Measurements from ENCODE around the gene ALS2CL.

Gene ALS2CL

GRCh38 chr3:46674031-46674845 is 19.2 kb downstream of the ALS2CL start:
- TF ChIP-seq, protein P1, sequence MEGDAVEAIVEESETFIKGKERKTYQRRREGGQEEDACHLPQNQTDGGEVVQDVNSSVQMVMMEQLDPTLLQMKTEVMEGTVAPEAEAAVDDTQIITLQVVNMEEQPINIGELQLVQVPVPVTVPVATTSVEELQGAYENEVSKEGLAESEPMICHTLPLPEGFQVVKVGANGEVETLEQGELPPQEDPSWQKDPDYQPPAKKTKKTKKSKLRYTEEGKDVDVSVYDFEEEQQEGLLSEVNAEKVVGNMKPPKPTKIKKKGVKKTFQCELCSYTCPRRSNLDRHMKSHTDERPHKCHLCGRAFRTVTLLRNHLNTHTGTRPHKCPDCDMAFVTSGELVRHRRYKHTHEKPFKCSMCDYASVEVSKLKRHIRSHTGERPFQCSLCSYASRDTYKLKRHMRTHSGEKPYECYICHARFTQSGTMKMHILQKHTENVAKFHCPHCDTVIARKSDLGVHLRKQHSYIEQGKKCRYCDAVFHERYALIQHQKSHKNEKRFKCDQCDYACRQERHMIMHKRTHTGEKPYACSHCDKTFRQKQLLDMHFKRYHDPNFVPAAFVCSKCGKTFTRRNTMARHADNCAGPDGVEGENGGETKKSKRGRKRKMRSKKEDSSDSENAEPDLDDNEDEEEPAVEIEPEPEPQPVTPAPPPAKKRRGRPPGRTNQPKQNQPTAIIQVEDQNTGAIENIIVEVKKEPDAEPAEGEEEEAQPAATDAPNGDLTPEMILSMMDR (IDR thresholded peaks at IDR 0.05; ENCODE audit: control insufficient read depth, insufficient read depth, low read depth, low read length, missing control alignments): peak; percentile 16
- DNase-seq (ENCODE audit: low read depth): no peak
- H3K4me3 ChIP-seq (ENCODE audit: control insufficient read depth, low read depth, low read length): no peak overlapping the region

DNA sequence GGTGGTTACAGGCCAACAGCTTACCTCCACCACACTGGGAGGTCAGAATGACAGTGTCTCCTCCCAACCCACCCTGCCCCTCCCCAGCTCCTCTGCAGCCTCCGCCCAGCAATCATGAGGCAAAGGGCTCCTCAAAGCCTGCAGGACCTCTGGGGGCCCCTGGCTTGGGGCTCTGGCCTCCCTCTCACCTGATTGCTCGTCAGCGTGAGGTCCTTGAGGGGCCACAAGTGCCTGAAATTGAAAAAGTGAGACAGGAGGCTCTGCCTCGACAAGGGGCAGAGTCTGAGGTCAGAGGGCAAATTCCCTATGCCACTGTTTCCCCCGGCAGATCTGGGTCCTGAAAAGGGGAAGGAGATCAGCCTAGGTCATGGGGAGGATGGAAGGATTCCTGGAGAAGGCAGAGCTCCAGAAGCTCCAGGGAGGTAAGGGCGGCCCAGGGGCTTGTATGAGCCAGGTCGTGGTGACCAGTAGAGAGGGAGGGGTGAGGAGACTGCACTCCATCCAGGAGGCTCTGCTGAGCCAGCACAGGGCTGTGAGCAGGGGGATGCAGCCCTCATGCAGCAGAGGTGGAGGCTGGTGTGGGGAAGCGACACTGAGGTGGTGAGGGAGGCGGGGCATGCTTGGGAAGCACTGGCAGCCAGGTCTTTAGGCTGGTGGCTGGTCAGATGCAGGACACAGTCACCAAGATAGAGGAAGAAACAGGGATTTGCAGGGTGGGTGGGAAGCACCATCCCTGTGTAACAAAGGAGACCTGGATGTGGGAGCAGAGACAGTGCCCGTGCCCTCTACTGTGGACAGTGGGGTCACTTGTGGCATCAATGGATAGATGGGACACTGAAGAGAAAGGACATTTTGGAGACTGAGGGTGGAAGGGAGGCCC is 20.1 kb downstream of the ALS2CL start:
- no peak for DNase-seq (ENCODE audit: low read depth)
- no peak overlapping the region for H3K4me3 ChIP-seq (ENCODE audit: control insufficient read depth, low read depth, low read length)
- TF ChIP-seq, protein P1 (IDR thresholded peaks at IDR 0.05; ENCODE audit: control insufficient read depth, insufficient read depth, low read depth, low read length, missing control alignments): no peak

- no peak overlapping the region for H3K4me3 ChIP-seq (ENCODE audit: control insufficient read depth, low read depth, low read length)
- TF ChIP-seq, protein P1 (IDR thresholded peaks at IDR 0.05; ENCODE audit: control insufficient read depth, insufficient read depth, low read depth, low read length, missing control alignments): no peak
- DNase-seq (ENCODE audit: low read depth): no peak
Observed at GRCh38 chr3:46672349-46672695, 21.2 kb downstream of the ALS2CL start.

- TF ChIP-seq, protein P1 (IDR thresholded peaks at IDR 0.05; ENCODE audit: control insufficient read depth, insufficient read depth, low read depth, low read length, missing control alignments): no peak
- no peak for DNase-seq (ENCODE audit: low read depth)
- no peak overlapping the region for H3K4me3 ChIP-seq (ENCODE audit: control insufficient read depth, low read depth, low read length)
Observed at GRCh38 chr3:46671541-46672348, 21.7 kb downstream of the ALS2CL start.

DNA sequence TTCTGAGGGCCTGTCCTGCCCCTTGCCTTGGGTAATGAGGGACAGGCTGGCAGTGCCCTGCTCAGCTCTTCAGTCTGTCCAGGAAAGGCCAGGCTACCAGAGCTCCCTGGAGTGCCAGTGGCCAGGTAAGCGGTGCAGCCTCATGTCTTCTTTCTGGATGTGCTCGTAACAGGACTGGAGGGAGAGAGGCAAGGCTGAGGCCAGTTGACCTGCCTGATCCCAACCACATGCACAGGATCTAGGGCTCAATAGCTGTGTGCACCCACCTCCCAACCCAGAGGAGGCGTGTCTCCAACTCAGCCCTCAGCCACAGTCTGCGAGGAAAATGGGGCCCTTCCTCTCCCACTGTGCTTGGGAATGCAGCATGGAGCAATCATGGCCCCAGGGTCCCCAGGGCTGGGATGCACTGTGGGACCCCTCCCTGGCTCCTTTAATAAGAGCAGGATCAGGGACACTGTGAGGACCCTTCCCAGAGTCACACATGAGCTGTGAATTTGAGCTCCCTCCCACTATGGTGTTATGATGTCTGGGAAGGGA is 22.5 kb downstream of the ALS2CL start:
- TF ChIP-seq, protein P1 (IDR thresholded peaks at IDR 0.05; ENCODE audit: control insufficient read depth, insufficient read depth, low read depth, low read length, missing control alignments): no peak
- no peak overlapping the region for H3K4me3 ChIP-seq (ENCODE audit: control insufficient read depth, low read depth, low read length)
- no peak for DNase-seq (ENCODE audit: low read depth)
